C1 segment of cervical spinal cord (tissue), 14 donors: ENCODE results near the gene LYPD6B.
A peak's percentile ranks its signal among the peaks of the same experiment; 100 is the strongest.

ENCODE experiments used
- DNase-seq, 14 donors: peaks; one replicate each; lab custom pipeline; 2025; lab: John Stamatoyannopoulos, UW

Gene LYPD6B

DNA sequence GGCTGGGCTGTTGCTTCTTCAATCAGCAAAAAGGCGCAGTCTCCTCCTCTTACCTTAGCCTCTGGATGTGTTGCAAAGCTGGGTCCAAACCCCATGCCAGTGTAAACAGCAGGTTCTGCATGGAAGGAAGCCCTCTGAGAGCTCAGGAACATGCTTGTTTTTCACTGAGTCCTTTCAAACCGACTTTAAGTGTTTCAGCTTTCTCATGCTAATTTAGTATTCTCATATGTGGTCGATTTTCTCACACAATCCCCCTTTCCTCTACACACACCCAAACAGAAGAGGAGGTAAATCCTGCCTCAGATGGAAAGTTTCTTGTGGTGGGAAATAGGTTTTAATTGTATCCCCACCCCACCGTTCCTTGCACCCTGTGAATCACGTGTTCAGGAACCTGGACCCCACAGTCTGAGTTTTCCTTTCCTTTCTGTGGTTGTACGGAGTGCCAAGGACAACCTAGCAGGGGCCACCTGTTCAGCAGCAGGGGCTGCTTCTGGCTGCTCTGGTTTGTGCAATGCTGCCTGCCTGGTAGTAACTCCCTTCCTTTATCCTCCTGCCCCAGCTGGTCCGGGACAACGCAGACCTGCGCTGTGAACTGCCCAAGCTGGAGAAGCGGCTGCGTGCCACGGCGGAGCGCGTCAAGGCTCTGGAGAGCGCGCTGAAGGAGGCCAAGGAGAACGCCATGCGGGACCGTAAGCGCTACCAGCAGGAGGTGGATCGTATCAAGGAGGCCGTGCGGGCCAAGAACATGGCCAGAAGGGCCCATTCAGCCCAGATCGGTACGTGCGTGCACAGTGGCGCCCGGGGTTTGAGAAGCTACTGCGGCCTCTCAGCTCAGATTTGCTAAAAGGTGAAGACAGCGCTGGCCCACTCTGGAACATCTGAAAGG, 28.7 kb upstream of the LYPD6B start:
- DNase-seq = no peak

DNA sequence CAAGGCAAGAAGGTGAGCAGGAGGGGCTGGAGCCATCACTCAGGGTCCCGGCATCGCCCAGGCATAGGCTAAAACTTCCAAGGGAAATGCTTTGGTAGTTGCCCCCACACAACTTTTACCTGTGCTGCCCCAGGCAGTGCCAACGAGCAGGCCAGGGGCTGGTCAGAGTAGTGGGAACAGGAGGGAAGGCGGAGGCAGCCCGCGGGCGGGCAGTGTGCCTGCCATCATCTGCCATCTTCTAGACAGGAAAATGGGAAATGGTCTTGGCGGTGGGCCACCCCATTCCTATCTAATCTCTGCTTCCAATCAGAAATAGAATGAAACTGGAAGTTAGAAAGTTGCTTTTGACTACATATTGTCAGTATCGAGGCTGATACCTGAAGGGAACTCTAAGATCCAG, 26.0 kb upstream of the LYPD6B start:
- DNase-seq = no peak

DNA sequence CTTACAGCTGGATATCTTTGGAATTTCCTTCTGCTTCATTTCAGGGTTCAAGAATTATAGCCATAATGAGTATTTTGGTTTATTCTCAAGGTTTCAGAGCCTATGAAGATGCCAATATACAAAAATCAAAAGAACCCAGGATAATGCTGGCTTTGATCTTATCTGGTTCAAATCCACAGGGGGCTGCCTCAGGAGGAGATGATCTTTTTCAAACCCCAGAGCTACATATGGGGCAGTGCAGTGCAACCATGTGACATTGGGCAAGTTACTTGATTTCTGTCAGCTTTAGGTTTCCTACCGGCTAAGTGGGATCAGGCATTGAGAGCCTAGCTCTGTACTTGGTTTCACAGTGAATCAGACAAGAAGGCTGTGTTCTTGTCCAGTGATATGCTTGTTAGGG, 23.0 kb upstream of the LYPD6B start:
- no peak for DNase-seq

DNA sequence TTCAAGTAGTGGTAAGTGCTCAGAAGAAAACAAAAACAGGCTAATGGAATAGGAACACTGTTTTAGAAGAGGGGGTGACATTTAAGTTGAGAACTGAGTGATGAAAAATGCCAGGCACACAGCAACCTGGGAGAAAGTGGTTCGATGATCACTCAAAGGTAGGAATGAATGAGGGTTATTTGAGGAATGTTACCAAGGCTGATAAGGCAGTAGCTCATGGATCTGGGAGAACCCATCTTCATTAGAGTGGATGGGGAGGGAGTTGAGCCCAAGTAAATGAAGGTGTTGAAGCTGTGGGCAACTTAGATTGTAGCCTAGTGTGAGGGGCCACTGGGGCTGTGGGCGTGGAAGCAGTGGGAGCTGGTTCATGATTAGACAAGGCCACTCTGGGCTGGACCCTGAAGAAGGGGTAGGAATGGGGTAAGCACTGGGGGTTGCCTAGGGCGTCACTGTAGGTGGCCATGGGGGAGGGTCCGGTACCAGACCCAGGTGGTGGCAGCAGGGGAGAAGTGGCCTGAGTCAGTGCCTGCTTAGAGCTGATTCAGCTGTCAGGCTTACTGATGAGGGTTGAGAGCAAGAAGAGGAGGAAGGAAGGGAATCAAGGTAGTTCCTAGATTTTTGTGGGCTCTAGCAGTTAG, 22.5 kb upstream of the LYPD6B start:
- DNase-seq = no peak

DNA sequence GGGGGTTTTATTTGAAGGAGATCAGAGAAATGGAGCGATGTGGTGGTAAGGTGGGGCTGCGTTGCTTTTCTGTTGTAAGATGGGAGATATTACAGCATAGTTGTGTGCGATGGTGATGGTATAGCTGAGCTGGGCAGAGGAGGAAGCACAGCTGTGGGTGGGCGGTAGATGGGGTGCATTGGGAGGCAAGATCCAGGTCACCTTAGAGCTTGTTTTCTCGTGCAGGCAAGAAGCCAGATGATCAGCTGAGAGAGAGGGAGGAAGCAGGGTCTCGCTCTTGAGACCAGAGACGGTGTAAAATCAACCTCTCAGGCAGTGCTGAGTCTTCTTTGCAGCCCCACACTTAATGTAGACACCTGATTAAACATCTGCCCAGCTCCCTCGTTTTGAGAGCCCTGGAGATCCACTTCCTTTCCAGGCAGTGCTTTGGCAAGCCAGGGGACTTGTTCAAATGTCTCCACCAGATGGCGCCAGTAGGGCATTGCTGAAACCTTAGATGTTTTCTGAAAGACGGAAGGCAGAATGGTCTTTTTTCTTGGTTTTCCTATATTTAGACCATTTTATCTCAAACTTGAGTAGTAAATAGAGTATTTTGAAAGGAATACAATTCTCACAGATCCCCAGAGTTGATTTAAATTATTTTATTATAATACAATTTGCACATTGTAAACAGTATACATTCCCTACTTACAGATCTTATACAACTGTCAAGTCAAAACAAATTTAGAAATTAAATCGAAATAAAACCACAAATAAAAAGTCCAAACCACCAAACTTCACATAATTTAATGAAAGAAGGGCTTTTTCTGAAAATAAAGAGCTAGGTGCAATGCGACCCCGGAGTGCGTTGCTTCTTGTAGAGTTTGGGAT, 21.1 kb upstream of the LYPD6B start:
- peak in 13 of 14 donors; percentile 1 to 71 (median 45) for DNase-seq

DNA sequence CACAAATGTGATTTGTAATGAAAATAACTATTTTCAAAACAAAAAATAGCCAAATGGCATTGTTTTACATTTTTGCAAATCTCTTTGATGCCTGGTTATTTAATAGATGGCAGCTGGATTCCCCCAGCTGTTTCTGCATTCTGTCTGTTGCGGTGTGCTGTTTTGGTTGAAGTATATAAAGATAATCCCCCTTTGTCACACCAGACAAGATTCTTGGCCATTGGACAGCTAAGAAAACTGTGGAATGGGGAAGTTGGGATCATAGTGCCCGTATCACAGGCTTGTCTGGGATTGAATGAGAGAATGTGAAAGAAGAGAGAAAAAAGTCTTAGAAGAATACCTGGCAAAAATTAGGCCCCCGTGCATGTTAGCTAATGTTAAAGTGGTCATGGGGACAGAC, 19.5 kb upstream of the LYPD6B start:
- DNase-seq = no peak

DNA sequence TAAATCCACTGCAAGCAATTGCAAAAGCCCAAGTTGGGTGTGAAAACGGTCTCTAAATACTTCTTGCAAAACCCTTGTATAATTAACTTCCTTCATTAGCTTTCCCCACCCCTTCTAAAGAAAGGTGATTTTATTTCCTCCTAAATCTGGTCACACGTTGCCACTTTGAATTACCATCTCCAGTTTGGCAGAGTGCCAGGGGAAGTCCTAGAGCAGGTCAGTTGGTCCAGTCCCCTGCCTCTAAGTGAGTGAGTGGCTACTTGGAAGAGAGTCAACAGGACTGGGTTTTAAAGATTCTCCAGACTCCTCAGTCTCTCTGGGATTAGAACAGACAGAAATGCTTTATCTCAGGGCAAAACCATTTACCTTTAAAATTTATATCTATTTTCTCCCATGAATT, 18.7 kb upstream of the LYPD6B start:
- no peak for DNase-seq

DNA sequence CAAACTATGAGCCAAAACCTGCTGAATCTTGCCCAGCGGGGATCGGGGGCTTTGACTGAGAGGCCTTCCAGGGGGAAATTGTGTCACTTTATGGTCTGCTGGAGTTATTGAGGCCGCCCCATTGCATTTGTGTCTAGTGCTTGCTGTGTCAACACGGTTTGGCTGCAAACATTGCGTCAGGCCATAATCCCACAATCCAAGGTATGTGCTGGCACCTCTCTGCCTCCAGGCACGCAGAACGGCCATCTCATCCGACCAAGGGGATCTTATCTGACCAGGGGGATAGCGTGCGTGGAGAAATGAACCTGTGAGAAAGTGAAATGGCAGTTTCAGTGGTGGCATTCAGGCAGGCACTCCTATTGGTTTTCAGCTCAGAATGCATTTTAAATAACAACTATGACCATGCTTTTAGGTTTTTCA, 18.1 kb upstream of the LYPD6B start:
- DNase-seq = no peak

DNA sequence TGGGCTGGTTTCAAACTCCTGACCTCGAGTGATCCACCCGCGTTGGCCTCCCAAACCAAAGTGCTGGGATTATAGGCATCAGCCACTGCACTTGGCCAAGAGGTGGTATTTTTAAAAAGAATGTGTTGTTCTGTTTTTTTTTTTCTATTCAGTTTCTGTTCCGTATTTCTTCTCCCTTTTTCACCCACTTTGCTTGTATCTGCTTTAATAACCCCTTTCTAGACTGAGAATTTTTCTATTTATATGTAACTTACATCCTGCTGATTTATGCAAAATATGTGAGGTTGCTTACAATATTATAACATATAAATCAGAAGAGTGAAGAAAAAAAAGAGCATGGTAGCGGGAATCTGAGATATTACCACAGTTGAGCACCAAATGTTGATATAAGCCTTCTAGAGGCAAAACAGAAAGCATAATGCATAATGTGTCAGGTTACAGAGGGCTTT, 17.2 kb upstream of the LYPD6B start:
- DNase-seq = no peak

DNA sequence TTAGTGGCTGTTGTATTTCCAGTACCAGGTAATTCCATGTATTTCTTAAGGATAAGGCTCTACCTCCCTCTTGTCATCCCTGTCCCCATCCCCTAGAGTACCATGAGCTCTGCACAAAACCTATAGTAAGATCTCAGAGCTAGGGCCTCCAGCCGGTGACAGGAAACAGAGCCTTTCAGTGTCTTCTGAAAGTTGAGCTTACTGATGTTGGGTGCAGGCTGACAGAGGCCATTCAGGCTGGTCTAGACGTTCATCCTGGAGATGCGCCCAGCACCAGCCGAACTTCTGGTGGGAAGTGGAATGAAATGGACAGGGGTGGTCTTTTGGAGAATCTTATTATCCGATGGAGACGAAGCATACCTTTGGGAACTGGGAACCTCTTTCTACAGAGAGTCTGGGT, 16.7 kb upstream of the LYPD6B start:
- no peak for DNase-seq

DNA sequence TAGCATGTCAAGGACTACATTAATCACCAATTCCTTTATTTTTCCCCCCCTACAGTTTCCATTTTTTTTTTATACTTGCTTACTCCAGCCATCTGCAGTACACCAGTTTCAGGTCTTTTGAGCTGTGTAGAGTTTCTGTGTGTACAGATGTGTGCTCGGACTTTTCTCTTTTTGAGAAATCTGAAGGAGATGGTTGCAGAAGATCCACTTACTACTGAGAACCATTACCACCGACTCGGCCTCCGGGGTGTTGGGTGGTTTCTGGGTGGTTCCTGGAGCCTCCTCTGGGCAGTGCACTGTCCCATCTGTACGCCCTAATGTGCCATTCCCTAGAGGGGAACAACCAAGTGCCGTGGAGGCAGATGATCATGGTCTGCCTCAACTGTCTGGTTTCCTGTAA, 15.4 kb upstream of the LYPD6B start:
- no peak for DNase-seq

DNA sequence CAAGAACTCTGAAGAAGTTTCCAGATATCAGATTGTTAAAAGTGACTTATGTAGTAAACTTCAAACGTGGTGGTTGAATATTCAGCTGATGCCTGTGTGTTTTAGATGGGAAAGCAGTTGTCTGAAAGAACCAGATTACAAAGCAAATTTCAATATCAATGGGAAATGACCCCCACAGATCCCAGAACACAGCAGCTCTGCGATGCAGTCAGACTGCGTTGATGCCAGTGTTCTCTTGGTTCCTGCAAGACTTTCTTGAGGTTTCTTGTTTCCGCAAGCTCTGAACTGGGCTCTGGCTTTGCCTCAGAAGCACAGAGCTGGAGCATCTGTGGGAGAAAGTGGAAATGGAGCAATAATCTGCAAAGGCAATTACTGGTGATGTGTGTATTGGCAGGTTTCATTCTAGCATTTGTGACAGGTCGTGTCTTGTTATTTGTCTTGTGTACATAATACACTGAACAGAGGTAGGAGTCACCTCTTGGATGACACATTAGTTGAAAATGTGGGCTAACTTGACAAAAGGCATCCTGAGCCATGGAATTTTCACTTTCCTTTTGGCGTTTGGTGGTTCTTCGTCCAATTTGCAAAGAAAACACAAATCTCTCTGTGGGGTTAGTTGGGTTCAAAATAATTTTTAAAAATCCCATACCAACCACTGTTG, 10.8 kb upstream of the LYPD6B start:
- DNase-seq = no peak

DNA sequence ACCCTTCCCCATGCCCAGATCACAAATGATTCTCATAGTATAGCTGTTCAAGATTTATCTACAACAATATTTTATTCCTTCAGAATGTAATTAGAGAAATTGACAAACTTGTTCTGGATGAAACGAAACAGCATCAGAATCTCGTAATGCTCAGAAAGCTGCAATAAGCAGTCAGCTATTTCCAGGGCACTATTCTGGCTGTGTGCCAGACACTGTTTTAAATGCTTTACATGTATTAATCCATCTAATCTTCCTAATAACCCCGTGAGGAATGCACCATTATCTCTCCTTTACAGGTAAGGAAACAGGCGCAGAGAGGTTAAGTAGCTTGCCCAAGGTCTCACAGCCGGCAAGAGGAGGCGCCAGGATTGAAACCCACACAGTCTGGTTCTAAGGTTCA, 10.1 kb upstream of the LYPD6B start:
- no peak for DNase-seq

DNA sequence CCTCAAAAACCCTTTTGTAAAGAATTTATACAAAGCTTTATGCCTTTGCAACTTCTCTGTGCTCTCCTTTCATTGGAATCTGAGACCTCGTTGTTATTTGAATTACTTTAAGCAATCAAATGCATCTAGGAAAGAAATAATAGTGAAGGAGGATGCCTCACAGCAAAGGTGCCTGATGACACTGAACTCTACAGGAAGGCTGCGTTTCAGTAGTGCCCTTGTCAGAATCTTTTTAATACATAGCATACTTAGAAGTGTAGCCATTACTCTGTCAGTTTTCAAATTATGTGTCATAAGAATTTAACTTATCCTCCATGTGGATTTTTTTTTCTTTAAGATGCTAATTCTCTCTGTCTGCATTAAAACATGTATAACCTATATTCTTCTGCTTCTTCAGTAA, 9.6 kb upstream of the LYPD6B start:
- DNase-seq = no peak

DNA sequence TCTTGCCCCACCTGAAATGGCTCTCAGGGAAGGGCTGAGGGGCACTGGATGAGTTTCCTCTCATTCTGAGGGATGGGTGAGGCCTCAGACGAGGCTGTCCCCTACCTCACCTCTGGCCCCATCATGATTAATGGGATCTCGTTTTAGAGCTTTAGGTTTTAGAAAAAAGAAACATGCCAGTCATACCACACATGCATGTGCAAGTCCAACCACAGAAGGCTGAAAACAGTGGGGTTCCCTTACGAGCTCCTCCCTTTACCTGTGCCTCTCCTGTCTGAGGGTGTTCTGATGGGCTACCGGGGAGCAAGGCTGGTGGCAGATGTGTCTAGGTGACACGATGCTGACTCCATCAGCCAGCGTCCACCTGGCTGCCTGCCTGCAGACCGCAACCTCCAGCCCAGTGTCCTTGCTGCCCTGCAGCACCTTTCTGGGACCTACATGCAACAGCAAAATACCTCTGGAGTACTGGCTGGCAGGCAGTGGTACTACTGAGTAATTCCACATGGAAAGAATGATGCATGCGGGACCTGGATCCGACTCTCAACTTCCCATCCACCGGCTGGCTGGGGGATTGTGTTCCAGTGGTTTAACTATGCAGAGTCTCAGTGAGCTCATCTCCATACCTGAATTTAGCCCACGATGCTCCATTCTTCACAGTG, 9.1 kb upstream of the LYPD6B start:
- DNase-seq = no peak

DNA sequence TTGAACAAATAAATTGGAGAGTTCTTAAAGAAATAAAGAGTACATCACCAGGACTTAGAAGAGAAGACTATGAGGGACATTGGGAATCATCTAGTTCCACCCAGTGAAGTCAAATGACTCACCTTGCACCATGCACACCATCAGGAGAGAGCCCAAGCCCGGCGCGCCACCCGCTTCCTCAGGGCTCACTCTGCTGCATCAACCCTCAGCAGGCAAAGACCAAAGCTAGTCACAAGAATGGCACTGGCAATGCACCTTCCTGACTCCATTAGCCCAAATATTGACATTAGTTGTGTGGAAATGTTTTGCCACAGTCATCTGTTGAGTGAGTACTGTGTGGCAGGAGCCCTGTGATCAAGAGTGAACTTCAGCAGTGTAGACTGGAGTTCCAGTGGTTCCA, 7.1 kb upstream of the LYPD6B start:
- no peak for DNase-seq

DNA sequence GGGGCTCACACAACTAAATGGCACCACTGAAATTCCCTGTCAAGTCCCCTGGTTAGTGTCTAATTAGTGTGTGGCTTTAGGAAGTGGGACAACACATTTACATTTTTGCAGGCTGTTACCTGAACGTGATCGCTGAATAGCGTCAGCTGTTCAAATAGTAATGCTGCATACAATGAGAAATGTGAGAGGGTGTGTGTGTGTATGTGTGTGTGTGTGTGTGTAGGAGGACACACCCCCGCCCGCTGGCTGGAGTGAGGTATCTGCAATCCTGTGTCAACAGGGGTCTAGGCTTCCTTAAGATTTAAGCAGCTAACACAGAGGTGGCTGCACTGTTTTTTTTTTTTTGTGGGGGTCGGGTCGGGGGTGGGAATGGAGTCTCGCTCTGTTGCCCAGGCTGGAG, 4.8 kb upstream of the LYPD6B start:
- DNase-seq = no peak

DNA sequence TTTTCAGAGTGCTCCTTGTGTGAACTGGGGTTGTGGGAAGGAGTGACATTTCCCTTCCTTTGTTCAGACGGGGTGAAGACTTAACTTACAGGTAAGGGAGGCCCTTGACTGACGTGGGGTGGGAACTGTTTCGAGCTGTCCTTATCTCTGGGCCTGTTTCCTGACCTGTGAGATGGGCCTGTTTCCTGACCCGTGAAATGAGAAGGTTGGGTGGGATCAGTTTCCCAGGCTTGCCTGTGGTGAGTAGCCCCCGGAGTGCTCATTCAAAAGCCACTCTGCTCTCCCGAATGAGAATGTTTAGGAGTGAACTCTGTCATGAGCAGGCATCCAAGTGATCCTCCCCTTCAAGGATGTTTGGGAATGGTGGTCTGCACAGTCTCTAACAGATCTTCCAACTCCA, 4.1 kb upstream of the LYPD6B start:
- DNase-seq = no peak

DNA sequence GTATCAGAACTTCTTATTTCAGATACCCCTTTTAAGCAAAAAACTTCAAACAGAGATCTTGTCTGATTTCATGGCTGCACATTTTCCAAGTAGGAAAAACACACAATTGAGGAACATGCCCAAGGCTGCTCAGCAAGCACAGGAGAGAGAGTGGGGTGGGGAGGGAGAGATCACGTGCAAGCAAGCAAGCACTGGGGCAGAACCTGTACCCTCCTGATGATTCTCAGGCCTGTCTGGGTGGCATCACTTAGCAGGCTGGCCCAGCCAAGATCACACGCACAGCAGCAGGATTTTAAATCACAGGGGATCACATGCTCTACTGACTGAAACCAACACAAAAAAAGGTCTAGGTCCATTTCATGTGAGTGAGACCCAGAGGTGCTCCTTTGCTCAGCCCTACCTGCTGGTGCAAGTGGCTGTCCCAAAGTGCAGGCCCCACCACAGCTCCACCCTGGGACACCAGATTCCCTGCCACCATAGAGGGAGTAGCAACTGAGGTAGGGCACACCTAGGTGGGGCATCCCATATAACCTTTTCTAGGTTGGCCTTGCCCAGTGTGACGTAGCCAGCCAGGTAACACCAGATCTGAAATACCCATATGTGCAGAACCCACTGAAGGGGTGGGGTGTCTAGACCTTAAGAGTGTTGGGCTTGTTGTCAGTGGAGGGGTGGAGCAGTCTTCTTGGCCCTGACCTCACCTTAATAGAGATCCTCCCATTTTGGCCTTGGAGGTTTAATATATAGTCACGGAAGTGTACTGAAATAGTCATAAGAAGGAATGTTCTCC, 1.8 kb upstream of the LYPD6B start:
- no peak for DNase-seq

DNA sequence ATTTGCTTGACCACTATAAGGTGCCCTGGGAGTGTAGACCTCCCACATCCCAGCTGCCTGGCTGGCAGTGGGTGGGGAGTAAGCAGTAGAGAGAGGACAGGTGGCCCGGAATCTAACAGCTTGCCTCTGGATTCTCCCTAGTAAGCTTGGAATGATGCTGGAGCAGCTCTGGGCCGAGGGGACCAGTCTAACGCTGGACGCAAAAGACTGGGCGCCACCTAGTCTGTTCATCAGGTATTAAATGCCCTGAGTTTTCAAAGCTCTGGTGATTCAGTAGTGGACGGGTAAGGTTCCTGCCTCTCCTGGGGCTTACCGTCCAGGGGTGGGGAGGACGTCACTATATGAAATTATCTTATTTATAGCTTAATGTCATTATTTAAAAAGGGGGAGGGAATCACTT, 648 bp upstream of the LYPD6B start:
- no peak for DNase-seq
